Measurements from ENCODE around the gene GRK5.

GRK5 gene

DNA sequence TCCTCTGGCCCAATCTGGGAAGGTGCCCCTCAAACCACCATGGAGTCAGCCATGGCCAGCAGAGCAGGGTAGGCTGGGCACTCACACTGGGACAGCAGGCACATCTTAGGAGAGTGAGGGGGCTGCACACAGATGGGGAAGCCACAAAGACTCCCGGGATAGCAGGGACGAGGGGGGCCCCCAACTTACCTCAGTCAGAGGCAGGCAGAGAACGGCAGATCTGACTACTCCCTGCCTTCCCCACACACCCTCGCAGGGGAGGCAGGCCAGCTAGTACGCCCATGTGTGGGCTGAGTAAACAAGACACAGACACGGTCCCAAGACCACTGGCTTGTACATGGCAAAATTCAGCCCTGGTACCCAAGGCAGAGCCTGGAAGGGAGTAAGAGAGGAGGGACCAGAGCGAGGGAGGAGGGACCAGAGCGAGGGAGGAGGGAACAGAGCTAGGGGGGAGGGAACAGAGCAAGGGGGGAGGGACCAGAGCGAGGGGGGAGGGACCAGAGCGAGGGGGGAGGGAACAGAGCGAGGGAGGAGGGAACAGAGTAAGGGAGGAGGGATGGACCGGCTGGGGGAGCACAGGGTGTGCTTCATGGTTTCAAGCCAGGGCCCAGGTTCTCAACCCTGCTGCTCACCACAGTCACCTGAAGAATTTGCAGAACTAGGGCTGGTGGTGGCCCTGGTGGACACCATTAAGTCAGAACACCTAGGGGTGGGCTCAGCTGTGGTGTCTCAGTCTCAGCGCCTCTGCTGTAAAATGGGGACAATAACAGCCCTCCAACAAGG, 261.4 kb downstream of the GRK5 start:
- DNase-seq: no peak

DNA sequence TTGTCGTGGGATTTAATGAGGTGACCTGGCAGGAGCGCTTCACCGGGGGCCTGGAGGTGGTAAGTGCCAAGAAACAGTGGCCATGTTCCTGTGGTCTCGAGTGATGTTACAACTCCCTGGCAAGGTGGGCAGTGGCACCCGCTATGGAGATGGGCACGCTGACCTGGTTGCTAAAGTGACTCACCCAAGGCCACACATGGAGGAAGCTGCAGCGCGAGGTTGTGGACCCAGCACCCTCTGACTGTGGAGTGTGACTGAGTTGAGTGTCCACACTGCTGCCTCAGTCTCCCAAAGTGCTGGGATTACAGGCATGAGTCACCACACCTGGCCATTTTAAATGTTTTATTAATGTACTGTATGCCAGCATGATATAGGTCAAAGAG, 261.9 kb downstream of the GRK5 start:
- no peak for DNase-seq

DNA sequence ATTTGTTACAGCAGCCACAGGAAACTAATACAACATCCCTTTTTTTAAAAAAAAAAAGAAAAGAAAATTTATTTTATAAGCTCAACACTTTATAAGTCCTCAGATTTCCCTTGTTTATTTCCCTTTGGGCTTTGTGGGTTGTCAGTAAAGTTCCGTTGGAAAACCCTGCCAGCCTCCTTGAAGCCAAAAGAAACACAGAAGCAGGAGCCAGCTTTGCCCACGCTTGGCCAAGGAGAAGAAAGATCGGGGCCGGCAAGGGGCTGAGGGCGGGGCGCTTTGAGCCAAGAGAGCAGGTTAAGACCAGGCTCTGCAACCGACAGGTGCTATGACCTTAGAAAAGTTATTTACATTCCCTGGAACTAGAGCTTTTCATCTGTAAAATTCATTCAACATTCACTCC, 262.5 kb downstream of the GRK5 start:
- DNase-seq: no peak

- no peak for DNase-seq
Measured at GRCh38 chr10:119470920-119471702, 263.7 kb downstream of the GRK5 start.

DNA sequence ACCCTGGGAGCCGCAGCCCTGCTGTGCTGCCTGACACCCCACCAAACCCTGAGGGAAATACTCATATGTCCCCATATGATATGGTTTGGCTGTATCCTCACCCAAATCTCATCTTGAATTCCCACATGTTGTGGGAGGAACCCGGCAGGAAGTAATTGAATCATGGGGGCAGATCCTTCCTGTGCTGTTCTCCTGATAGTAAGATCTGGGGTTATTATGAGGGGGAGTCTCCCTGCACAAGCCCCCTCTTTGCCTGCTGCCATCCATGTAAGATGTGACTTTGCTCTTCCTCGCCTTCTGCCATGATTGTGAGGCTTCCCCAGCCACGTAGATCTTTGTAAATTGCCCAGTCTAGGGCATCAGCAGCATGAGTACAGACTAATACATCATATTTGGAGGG, 266.4 kb downstream of the GRK5 start:
- no peak for DNase-seq

DNA sequence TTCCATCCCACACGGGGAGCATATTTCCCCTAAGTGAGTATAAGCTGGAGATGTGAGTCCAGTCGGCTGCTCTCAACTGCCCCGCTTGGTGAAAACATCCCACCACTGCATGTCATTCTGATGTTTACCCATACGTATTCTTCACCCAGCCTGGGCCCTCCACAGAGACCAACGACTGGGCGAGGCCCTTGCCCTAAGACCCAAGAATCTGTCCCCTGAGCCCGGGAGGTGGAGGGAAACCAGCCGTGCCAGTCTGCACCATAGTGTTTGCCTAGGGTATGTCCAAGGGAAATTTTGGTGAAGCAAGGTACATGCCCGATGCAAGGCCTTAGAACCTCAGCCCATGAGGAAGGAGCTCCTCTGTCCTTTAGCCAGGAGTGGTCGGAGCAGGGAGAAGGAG, 267.2 kb downstream of the GRK5 start:
- no peak for DNase-seq

DNA sequence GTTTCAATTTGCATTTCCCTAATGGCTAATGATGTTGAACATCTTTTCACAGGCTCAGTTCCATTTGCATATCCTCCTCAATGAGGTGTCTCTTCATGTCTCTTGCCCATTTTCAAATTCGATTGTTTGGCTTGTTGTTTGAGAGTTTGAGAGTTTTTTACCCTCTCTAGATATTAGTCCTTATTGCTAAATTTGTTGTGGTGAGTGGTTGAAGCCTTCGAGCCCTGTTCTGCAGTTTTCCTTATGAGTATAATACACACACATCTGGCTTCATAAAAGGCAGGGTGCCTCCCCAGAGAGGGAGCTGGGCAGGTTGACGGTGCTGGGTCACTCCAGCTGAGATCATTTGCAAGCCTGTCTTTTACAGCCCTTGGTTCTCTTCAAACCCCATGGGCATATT, 270.1 kb downstream of the GRK5 start:
- no peak for DNase-seq

DNA sequence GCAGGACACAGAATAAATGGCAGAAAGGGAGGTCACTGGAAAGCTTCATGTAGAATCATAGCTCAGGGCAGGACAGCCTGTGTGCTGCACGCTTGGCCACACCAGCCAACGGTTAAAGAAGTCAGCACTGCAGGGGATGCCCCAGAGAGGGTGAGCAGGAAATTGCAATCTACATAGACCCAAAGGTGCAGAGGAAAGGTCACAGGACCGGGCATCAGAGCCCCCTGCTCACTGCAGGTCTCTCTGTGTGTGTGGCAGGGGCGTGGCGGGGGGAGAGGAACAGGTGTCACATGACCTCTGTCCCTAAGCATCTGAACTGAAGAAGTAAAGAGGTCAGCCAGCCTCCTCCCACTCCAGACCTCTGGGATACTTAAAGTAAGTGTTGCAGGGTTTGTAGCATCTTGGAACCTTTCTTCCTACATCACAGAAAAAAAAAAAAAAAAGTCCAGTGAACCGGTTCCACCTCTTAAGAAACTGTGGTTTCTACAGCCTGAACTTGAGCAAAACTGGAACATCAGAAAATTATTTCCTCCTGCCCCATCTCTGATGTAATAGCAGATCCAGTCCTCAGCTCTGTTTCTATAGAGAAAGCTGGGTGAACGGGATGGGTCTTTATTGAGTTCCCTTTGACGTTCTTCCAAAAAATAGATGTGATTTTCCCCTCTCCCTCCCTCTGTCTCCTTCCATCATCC, 270.9 kb downstream of the GRK5 start:
- no peak for DNase-seq

GRCh38 chr10:119478811-119479341, 271.5 kb downstream of the GRK5 start:
- peak; percentile 51 for DNase-seq

- DNase-seq: no peak
Measured at GRCh38 chr10:119479532-119479931, 272.2 kb downstream of the GRK5 start.

GRCh38 chr10:119480667-119481066, 273.3 kb downstream of the GRK5 start:
- no peak for DNase-seq

DNA sequence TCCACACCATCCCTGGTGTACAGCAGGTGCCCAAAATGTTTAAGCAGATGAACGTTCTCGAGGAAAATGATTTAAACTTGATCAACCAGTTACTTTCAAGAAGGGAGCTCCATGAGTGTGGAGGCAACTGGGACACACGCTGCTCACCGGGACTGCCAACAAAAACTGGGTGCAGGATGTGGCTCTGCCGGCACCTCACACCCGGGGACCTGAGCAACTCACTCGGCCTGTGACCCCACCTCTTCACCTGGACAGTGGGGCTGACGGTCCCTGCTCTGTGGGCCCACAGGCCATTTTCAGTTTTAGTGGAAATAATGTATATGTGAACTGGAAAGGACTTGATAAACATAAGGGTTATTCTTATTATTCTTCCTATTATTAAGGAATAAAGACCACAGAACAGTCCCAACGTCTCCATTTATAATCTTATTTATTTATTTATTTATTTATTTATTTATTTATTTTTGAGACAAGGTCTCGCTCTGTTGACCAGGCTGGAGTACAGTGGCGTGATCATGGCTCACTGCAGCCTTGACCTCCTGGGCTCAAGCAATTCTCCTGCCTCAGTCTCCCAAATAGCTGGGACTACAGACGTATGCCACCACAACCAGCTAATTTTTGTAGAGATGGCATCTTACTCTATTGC, 274.5 kb downstream of the GRK5 start:
- DNase-seq: no peak

GRCh38 chr10:119483001-119483400, 275.6 kb downstream of the GRK5 start:
- no peak for DNase-seq

DNA sequence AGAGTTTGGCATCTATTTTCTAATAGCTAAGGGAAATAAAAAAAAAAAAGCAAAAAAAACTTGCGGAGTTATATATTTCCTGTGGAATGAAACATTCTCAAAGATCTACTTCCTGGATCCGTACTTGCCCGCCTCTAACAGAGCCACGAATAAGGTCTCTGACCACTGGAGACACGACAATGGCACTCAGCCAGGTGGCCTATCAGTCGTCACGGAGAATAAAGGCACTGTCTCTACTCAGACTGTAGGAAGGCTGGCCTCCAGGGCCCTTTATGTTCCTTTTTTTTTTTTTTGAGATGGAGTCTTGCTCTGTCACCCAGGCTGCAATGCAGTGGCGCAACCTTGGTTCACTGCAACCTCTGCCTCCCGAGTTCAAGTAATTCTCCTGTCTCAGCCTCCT, 276.5 kb downstream of the GRK5 start:
- DNase-seq: no peak

DNA sequence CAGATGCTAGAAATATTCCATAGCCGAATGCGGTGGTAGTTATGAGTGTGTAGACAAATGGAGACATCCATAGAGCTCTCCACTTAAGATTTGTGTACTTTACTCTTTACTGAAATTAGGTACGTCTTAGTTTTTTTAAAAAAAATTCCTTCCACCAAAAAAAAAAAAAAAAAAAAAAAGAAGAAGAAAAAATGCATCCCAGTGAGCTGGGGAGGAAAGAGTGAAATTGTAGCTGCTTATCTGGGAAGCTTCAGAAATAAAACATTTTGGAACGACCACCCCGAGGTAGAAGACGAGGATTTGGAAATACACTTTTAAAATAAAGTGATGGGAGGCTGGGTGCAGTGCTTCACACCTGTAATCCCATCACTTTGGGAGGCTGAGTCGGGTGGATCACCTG, 281.3 kb downstream of the GRK5 start:
- no peak for DNase-seq

GRCh38 chr10:119489991-119490326, 282.6 kb downstream of the GRK5 start:
- no peak for DNase-seq

DNA sequence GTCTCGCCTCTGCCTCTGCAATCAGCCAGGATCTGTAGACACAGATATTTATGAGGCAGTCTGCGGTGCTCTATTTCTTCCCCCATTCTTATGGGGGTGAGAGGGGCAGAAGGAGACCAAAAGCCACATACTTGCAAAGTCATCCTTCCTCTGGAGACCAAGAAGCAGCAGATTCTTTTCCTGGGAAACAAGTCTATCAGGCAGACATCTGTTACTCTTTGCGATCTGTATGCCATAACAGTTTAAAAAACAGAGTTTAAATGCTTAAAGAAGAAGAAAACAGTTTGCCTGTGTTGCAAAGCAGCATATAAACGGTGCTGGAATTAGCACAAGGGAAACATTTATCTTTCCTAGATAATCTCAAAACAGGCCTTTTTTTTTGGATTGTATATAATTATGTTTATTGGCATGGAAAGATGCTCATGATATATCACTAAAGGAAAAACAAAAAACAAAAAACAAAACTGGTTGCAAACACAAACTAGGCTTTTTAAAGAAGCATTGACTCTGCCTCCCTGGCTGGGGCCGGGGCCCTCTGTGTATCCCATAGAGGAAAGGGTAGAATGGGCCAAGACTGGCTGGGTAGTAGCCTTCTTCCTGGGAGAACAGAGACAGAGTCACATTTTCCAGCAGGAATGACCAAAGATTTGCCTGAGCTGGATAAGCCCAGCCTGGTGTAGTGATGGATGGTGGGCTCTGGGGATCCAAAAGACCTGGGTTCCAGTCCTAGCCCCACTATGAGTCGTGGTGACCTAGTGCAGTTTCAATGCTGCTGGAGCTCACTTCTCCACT, 284.8 kb downstream of the GRK5 start:
- no peak for DNase-seq

DNA sequence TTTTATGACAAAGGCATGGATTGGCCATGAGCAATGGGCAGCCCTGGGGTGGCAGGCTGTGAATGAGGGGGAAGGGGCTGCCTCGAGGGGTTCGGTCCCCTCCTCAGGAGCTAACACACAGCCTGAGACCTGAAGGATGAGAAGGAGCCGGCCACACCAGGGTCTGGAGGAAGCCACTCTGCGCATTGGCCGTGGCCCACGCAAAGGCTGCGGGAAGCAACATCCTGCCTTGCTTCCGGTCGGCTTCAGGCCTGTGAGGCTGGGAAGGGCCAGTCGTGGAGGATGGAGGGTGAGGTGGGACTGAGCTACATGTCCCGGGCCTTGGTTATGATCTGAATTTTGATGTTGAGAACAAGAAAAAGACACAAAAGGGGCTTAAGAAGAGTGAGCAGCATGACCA, 285.8 kb downstream of the GRK5 start:
- no peak for DNase-seq

- no peak for DNase-seq
Measured at GRCh38 chr10:119494236-119495020, 287.1 kb downstream of the GRK5 start.

GRCh38 chr10:119495021-119495505, 287.7 kb downstream of the GRK5 start:
- no peak for DNase-seq

DNA sequence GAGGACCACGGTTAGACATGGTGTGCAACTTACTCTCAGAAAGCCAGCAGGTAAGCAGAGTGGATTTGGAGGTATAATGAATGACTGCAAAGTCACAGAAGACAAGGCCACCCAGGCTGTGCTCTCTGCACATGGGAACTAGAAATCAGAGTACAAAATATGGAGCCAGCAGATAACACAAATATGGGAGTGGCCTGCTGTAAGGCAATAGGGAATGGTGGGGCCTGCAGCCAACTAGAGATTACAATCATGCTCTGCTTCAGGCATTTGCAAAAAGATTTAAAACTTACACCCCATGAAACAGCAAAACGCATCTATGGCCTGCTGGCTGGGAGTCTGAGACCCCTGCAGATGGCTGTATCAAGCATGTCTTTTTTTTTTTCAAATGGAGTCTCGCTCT, 288.2 kb downstream of the GRK5 start:
- DNase-seq: no peak
